Type B pancreatic cell (in vitro differentiated cells): ENCODE data around the gene DOK3. TPM values are rescaled to one million over a fixed set of nuclear protein-coding genes. Genes with fewer than 3 reads are reported as not detected.
A peak's percentile ranks its signal among the peaks of the same experiment; 100 is the strongest.

ENCODE experiments used
- DNase-seq: peaks from one replicate; pipeline ENCODE4 v3.0.0; 2021; ENCODE audit warnings: mixed read lengths; ENCODE audit not compliant: unreplicated experiment; ENCODE audit errors: extremely low spot score
- H3K27ac Mint-ChIP-seq: 2 replicates; pipeline ENCODE4 v1.8.0; 2021; ENCODE audit warnings: mild to moderate bottlenecking, mixed read lengths
- H3K27me3 Mint-ChIP-seq: 2 replicates; pipeline ENCODE4 v1.8.0; 2021; ENCODE audit warnings: mixed read lengths
- H3K36me3 Mint-ChIP-seq: 2 replicates; pipeline ENCODE4 v1.8.0; 2021; ENCODE audit warnings: mixed read lengths
- H3K4me1 Mint-ChIP-seq: one replicate; pipeline ENCODE4 v1.8.0; 2021; ENCODE audit warnings: mixed read lengths; ENCODE audit not compliant: unreplicated experiment
- H3K4me3 Mint-ChIP-seq: 2 replicates; pipeline ENCODE4 v1.8.0; 2021; ENCODE audit warnings: mild to moderate bottlenecking, mixed read lengths
- H3K9me3 Mint-ChIP-seq: 2 replicates; pipeline ENCODE4 v1.8.0; 2021; ENCODE audit warnings: mixed read lengths
- total RNA-seq: library from RNA; stranded (reverse); gene quantifications from 2 replicates; pipeline ENCODE4 v1.2.1, GENCODE V29; 2021; ENCODE audit warnings: low replicate concordance
- TF ChIP-seq, protein P1 (sequence below): fragments of 200-600 bp; sonication (generic); conservative IDR thresholded peaks from 2 replicates; pipeline ENCODE4 v1.5.0; 2021; ENCODE audit warnings: antibody characterized with exemption, mild to moderate bottlenecking

Gene DOK3
- total RNA-seq, 1 donor from 2014 or later = 6.9 TPM

GRCh38 chr5:177473443-177474001, 36.1 kb downstream of the DOK3 start, which contains the start of gene DBN1:
Gene DBN1, minus strand, starts transcription at chr5:177473634. Its CDS starts 113 bp downstream, at chr5:177473521.
- H3K27ac Mint-ChIP-seq = peak within 1 kb of the TSS; percentile 91
- peaks cover 4% of the 10 kb centered on the region for H3K36me3 Mint-ChIP-seq
- TF ChIP-seq, protein P1, sequence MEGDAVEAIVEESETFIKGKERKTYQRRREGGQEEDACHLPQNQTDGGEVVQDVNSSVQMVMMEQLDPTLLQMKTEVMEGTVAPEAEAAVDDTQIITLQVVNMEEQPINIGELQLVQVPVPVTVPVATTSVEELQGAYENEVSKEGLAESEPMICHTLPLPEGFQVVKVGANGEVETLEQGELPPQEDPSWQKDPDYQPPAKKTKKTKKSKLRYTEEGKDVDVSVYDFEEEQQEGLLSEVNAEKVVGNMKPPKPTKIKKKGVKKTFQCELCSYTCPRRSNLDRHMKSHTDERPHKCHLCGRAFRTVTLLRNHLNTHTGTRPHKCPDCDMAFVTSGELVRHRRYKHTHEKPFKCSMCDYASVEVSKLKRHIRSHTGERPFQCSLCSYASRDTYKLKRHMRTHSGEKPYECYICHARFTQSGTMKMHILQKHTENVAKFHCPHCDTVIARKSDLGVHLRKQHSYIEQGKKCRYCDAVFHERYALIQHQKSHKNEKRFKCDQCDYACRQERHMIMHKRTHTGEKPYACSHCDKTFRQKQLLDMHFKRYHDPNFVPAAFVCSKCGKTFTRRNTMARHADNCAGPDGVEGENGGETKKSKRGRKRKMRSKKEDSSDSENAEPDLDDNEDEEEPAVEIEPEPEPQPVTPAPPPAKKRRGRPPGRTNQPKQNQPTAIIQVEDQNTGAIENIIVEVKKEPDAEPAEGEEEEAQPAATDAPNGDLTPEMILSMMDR = no peak
- DNase-seq = no peak
- no peaks in the 10 kb centered on the region for H3K9me3 Mint-ChIP-seq
- H3K4me1 Mint-ChIP-seq = peaks cover 27% of the 10 kb centered on the region
- no peaks in the 10 kb centered on the region for H3K27me3 Mint-ChIP-seq
- H3K4me3 Mint-ChIP-seq = peak within 1 kb of the TSS; percentile 87

- Mint-ChIP-seq H3K9me3 (no peaks in the 10 kb centered on the region), H3K27me3 (no peaks in the 10 kb centered on the region), H3K36me3 (peaks cover 8% of the 10 kb centered on the region), H3K4me1 (peaks cover 29% of the 10 kb centered on the region), H3K27ac (peak overlapping the region; percentile 26), H3K4me3 (peak overlapping the region; percentile 85)
- no peak for DNase-seq
- TF ChIP-seq, protein P1 = peak; percentile 24
These were observed 36.9 kb downstream of the DOK3 start for GRCh38 chr5:177472460-177473442.

DNA sequence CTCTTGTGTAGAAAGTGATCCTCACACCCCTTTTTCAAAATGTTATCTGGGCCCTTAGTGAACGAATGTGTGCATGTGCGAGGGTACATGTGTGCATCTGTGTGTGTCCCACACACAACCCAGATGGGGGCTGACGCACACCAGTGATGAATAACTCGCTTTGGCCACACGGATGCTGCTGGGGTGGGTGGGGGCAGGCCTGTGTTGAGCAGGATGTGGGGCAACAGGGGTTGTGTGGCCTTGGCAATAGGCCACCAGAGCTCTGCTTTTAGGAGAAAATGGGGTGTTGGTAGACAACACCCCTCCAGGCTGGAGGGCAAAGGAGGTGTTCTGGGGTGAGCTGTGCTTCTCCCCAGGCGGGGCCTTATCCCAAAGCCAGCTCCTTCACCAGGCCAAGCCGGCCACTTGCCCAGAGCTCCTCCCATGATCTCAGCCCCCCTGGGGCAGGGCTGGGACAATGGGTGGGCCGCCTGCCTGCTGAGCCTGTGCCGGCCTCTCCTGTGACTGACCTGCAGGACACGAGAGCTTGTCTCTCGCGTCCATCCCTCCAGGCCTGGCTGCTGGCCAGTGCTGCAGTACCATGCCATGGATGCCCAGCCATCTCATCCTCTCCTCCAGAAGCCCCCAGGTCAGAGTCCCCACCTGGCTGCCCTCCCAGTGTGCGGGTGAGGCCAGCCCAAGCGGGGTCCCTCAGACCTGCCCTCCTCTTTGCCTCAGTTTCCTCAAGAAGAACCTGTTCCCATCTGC, 37.8 kb downstream of the DOK3 start:
- H3K9me3 Mint-ChIP-seq = no peaks in the 10 kb centered on the region
- H3K4me1 Mint-ChIP-seq = peaks cover 29% of the 10 kb centered on the region
- TF ChIP-seq, protein P1 = no peak
- H3K27me3 Mint-ChIP-seq = no peaks in the 10 kb centered on the region
- H3K27ac Mint-ChIP-seq = peak overlapping the region; percentile 59
- H3K36me3 Mint-ChIP-seq = peaks cover 15% of the 10 kb centered on the region
- no peak for DNase-seq
- peak overlapping the region; percentile 85 for H3K4me3 Mint-ChIP-seq

GRCh38 chr5:177470759-177471536, 38.7 kb downstream of the DOK3 start:
- DNase-seq = no peak
- Mint-ChIP-seq H3K4me3 (peak overlapping the region; percentile 78), H3K27ac (peak overlapping the region; percentile 76), H3K9me3 (no peaks in the 10 kb centered on the region), H3K27me3 (no peaks in the 10 kb centered on the region), H3K4me1 (peaks cover 29% of the 10 kb centered on the region), H3K36me3 (peaks cover 21% of the 10 kb centered on the region)
- TF ChIP-seq, protein P1 = no peak
